HCT116 (cell line): Measurements from ENCODE around the gene PAX2. TPM values are rescaled to one million over a fixed set of nuclear protein-coding genes. Genes with fewer than 3 reads are reported as not detected.

Source experiments
- ATAC-seq: fragments of 200-7000 bp; cut with Tn5 transposase; 2 replicates; pipeline ENCODE4 v1.9.1; 2020; ENCODE audit warnings: mild to moderate bottlenecking, moderate library complexity
- BruUV-seq: library from RNA; stranded (reverse); fragments of 400-500 nt; replicated peaks from 2 replicates; lab custom pipeline; 2021; lab: Mats Ljungman, UMichigan
- CTCF ChIA-PET: fragments of 300-600 bp; sonication (Branson Sonifier 250); formaldehyde crosslinking; loops from one replicate; lab custom pipeline; 2021; ENCODE audit warnings: antibody characterized with exemption; lab: Charles Lee
- POLR2A ChIA-PET: fragments of 300-600, 350-600 bp; sonication (Branson Sonifier 250); formaldehyde crosslinking; loops from one replicate; lab custom pipeline; 2021; ENCODE audit warnings: antibody characterized with exemption; lab: Charles Lee
- RAD21 ChIA-PET, 2 experiments: fragments of 300-600 bp; sonication (Branson Sonifier 250); formaldehyde crosslinking; loops; one replicate each; lab custom pipeline; 2023; ENCODE audit warnings: low total read pairs in 2 of 2; ENCODE audit not compliant: uncharacterized antibody in 2 of 2, unreplicated experiment in 2 of 2, low non-redundant PET in 1 of 2; lab: Charles Lee
- DNase-seq: peaks from one replicate; pipeline ENCODE4 v3.0.0-alpha.2; 2010; ENCODE audit warnings: low read depth, low spot score
- H2AFZ ChIP-seq: fragments of 200-600 bp; shearing (Covaris generic), sonication (generic); 2 replicates; pipeline ENCODE4 v1.6.1; 2017; ENCODE audit warnings: low read depth, mixed run types, mixed read lengths, antibody characterized with exemption, low read length; ENCODE audit not compliant: poor library complexity, severe bottlenecking
- H3K27ac ChIP-seq: 2 replicates; pipeline ENCODE4 v1.5.1; 2012; ENCODE audit warnings: low read depth, low read length
- H3K27me3 ChIP-seq: fragments of 200-600 bp; sonication (generic); 2 replicates; pipeline ENCODE4 v1.6.1; 2016; ENCODE audit warnings: mixed run types, low read length, mixed read lengths; ENCODE audit not compliant: insufficient read depth
- H3K36me3 ChIP-seq, 2 experiments: fragments of 200-500 bp in 1 of 2; fragments of 200-600 bp in 1 of 2; sonication (Bioruptor generic) in 1 of 2; sonication (generic) in 1 of 2; 2 replicates each; pipeline versions ENCODE4 v1.5.1 to v1.6.1; 2014 to 2016; ENCODE audit warnings: low read length in 2 of 2, inconsistent platforms in 1 of 2, mixed read lengths in 1 of 2, mixed run types in 1 of 2; ENCODE audit not compliant: insufficient read depth in 2 of 2, control insufficient read depth in 1 of 2
- H3K4me1 ChIP-seq, 2 experiments: fragments of 200-600 bp in 1 of 2; sonication (generic) in 1 of 2; 2 replicates each; pipeline versions ENCODE4 v1.5.1 to v1.6.1; 2012 to 2017; ENCODE audit warnings: low read length in 2 of 2, inconsistent platforms in 1 of 2, mild to moderate bottlenecking in 1 of 2, mixed read lengths in 1 of 2, mixed run types in 1 of 2, moderate library complexity in 1 of 2; ENCODE audit not compliant: insufficient read depth in 2 of 2, control insufficient read depth in 1 of 2
- H3K4me2 ChIP-seq: fragments of 200-600 bp; sonication (generic); 2 replicates; pipeline ENCODE4 v1.6.1; 2017; ENCODE audit warnings: mixed run types, low read length, mixed read lengths
- H3K4me3 ChIP-seq, 2 experiments: fragments of 200-600 bp in 1 of 2; sonication (generic) in 1 of 2; replicated peaks in 1 of 2; 2 replicates each; pipeline ENCODE4 v1.5.1; 2011 to 2016; ENCODE audit warnings: low read length in 2 of 2, control low read depth in 1 of 2, low read depth in 1 of 2, mild to moderate bottlenecking in 1 of 2, mixed read lengths in 1 of 2, mixed run types in 1 of 2
- H3K79me2 ChIP-seq: fragments of 200-600 bp; sonication (generic); 2 replicates; pipeline ENCODE4 v1.6.1; 2017; ENCODE audit warnings: mild to moderate bottlenecking, mixed run types, low read length, moderate library complexity, mixed read lengths; ENCODE audit not compliant: insufficient read depth
- H3K9ac ChIP-seq: fragments of 200-600 bp; sonication (generic); 2 replicates; pipeline ENCODE4 v1.6.1; 2016; ENCODE audit warnings: low read length, mixed read lengths
- H3K9me2 ChIP-seq: fragments of 200-600 bp; sonication (generic), shearing (Covaris generic); 2 replicates; pipeline ENCODE4 v1.6.1; 2017; ENCODE audit warnings: mixed run types, mild to moderate bottlenecking, moderate library complexity; ENCODE audit not compliant: insufficient read depth
- H3K9me3 ChIP-seq, 2 experiments: fragments of 200-500 bp in 1 of 2; fragments of 200-600 bp in 1 of 2; sonication (Bioruptor generic) in 1 of 2; sonication (generic) in 1 of 2; 2 replicates each; pipeline ENCODE4 v1.6.1; 2014 to 2017; ENCODE audit warnings: low read length in 2 of 2, mixed read lengths in 2 of 2, inconsistent platforms in 1 of 2, low read depth in 1 of 2, mild to moderate bottlenecking in 1 of 2, mixed run types in 1 of 2, moderate library complexity in 1 of 2; ENCODE audit not compliant: control insufficient read depth in 1 of 2, insufficient read depth in 1 of 2
- H4K20me1 ChIP-seq: fragments of 200-600 bp; sonication (generic), shearing (Covaris generic); 2 replicates; pipeline ENCODE4 v1.6.1; 2017; ENCODE audit warnings: mixed run types, mild to moderate bottlenecking, moderate library complexity; ENCODE audit not compliant: insufficient read depth
- ATF3 ChIP-seq: IDR thresholded peaks from 2 replicates; pipeline ENCODE4 v1.6.1; 2012
- CBX3 ChIP-seq: IDR thresholded peaks from 2 replicates; pipeline ENCODE4 v1.6.1; 2012; ENCODE audit warnings: low read depth
- EGR1 ChIP-seq: IDR thresholded peaks from 2 replicates; pipeline ENCODE4 v1.6.1; 2012; ENCODE audit warnings: low read depth
- ELF1 ChIP-seq: IDR thresholded peaks from 2 replicates; pipeline ENCODE4 v1.6.1; 2012; ENCODE audit warnings: low read depth, borderline replicate concordance
- EZH2 ChIP-seq: fragments of 200-600 bp; sonication (generic); IDR thresholded peaks from 2 replicates; pipeline ENCODE4 v1.6.1; 2017; ENCODE audit warnings: antibody characterized with exemption, mixed run types
- EZH2phosphoT487 ChIP-seq: fragments of 200-600 bp; IDR thresholded peaks from 2 replicates; pipeline ENCODE4 v1.6.1; 2018; ENCODE audit warnings: antibody characterized with exemption, borderline replicate concordance
- FOSL1 ChIP-seq: IDR thresholded peaks from 2 replicates; pipeline ENCODE4 v1.6.1; 2012; ENCODE audit warnings: low read depth
- JUND ChIP-seq: IDR thresholded peaks from 2 replicates; pipeline ENCODE4 v1.6.1; 2012
- POLR2A ChIP-seq: IDR thresholded peaks from 2 replicates; pipeline ENCODE4 v1.7.0; 2011; ENCODE audit warnings: borderline replicate concordance; ENCODE audit not compliant: insufficient read depth, insufficient read length; ENCODE audit errors: extremely low read depth
- POLR2AphosphoS5 ChIP-seq: IDR thresholded peaks from 2 replicates; pipeline ENCODE4 v1.6.1; 2011; ENCODE audit warnings: mild to moderate bottlenecking, low read depth, low read length, moderate library complexity
- RAD21 ChIP-seq: IDR thresholded peaks from 2 replicates; pipeline ENCODE4 v1.6.1; 2012; ENCODE audit warnings: low read depth, mild to moderate bottlenecking
- SP1 ChIP-seq: IDR thresholded peaks from 2 replicates; pipeline ENCODE4 v1.6.1; 2012; ENCODE audit warnings: low read depth
- TCF7L2 ChIP-seq: IDR thresholded peaks from 2 replicates; pipeline ENCODE4 v1.7.0; 2011; ENCODE audit warnings: borderline replicate concordance, inconsistent platforms; ENCODE audit not compliant: insufficient read depth, insufficient read length; ENCODE audit errors: extremely low read depth
- YY1 ChIP-seq: IDR thresholded peaks from 2 replicates; pipeline ENCODE4 v1.6.1; 2011; ENCODE audit warnings: low read length, low read depth, moderate library complexity, mild to moderate bottlenecking; ENCODE audit not compliant: insufficient replicate concordance; ENCODE audit errors: extremely low read depth
- ZNF274 ChIP-seq: fragments of 200-500 bp; sonication (Bioruptor generic); IDR thresholded peaks from 2 replicates; pipeline ENCODE4 v1.6.1; 2014; ENCODE audit warnings: mild to moderate bottlenecking, low read depth, low read length, inconsistent platforms
- intact Hi-C: fragments of 100-400 bp; cut with micrococcal nuclease; formaldehyde crosslinking; loops from 2 replicates; pipeline ENCODE4 v1.10.0; 2022
- total RNA-seq: library from RNA; stranded (reverse); gene quantifications from one replicate; pipeline ENCODE4 v1.2.1, GENCODE V29; 2021; ENCODE audit not compliant: unreplicated experiment
- TF ChIP-seq, protein P1 (sequence below): IDR thresholded peaks from 2 replicates; pipeline ENCODE4 v1.6.1; 2012; ENCODE audit warnings: low read depth
- TF ChIP-seq, protein P2 (sequence below): IDR thresholded peaks from 2 replicates; pipeline ENCODE4 v1.6.1; 2011; ENCODE audit warnings: mild to moderate bottlenecking, low read length, moderate library complexity; ENCODE audit not compliant: insufficient replicate concordance; ENCODE audit errors: extremely low read depth
- TF ChIP-seq, protein P3 (sequence below): IDR thresholded peaks from 2 replicates; pipeline ENCODE4 v1.6.1; 2012
- TF ChIP-seq, protein P4 (sequence below), 3 experiments: fragments of 200-600 bp in 1 of 3; sonication (generic) in 1 of 3; IDR thresholded peaks in 2 of 3; conservative IDR thresholded peaks in 1 of 3; 2 replicates each; pipeline ENCODE4 v1.5.1; 2012 to 2017; ENCODE audit warnings: low read depth in 2 of 3, low read length in 2 of 3, antibody characterized with exemption in 1 of 3, borderline replicate concordance in 1 of 3, control low read depth in 1 of 3, mild to moderate bottlenecking in 1 of 3, mixed read lengths in 1 of 3, mixed run types in 1 of 3, moderate library complexity in 1 of 3; ENCODE audit not compliant: insufficient read depth in 1 of 3

PAX2 gene
- total RNA-seq, 1 experiment from 2014 or later = 5.0 TPM

DNA sequence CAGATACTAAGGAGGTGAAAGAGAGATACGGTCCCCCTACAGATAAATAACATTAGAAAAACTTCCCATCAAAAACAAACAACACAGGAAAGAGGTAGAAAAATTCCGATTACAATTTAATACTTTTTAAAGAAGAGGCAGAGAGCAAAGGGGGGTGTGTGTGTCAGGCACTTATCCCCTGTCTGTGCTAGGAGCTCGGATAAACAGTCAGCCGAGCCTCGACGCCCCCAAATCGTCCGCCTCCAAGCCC is 3.6 kb downstream of the PAX2 start:
- no peaks in the 10 kb centered on the region; the same call in 1 of the 2 replicates for H3K27me3 ChIP-seq

More for the DNA sequence above, 3.6 kb downstream of the PAX2 start:
- no peaks in the 10 kb centered on the region for H4K20me1 ChIP-seq
- no peaks in the 10 kb centered on the region for H3K36me3 ChIP-seq
- CTCF ChIA-PET = no interaction called here
- H2AFZ ChIP-seq = no peak overlapping the region
- DNase-seq (no peak), ATAC-seq (no peak)
- H3K79me2 ChIP-seq = no peaks in the 10 kb centered on the region
- no peaks in the 10 kb centered on the region for H3K9me2 ChIP-seq
- BruUV-seq = no TSS peak
- H3K9me3 ChIP-seq = no peaks in the 10 kb centered on the region
- peaks cover 4 to 21% of the 10 kb centered on the region in 2 experiments; a peak in 3 of 4 replicates for H3K4me1 ChIP-seq
- intact Hi-C loops = loop anchor here (10.0 kb wide), 1 partner anchor 266 kb away; no protein-coding TSS in a partner anchor
- H3K4me2 ChIP-seq = no peak overlapping the region
- H3K4me3 ChIP-seq = no peak overlapping the region
- POLR2A ChIA-PET = no interaction called here
- H3K27ac ChIP-seq = no peak overlapping the region
- TF ChIP-seq, protein P1, sequence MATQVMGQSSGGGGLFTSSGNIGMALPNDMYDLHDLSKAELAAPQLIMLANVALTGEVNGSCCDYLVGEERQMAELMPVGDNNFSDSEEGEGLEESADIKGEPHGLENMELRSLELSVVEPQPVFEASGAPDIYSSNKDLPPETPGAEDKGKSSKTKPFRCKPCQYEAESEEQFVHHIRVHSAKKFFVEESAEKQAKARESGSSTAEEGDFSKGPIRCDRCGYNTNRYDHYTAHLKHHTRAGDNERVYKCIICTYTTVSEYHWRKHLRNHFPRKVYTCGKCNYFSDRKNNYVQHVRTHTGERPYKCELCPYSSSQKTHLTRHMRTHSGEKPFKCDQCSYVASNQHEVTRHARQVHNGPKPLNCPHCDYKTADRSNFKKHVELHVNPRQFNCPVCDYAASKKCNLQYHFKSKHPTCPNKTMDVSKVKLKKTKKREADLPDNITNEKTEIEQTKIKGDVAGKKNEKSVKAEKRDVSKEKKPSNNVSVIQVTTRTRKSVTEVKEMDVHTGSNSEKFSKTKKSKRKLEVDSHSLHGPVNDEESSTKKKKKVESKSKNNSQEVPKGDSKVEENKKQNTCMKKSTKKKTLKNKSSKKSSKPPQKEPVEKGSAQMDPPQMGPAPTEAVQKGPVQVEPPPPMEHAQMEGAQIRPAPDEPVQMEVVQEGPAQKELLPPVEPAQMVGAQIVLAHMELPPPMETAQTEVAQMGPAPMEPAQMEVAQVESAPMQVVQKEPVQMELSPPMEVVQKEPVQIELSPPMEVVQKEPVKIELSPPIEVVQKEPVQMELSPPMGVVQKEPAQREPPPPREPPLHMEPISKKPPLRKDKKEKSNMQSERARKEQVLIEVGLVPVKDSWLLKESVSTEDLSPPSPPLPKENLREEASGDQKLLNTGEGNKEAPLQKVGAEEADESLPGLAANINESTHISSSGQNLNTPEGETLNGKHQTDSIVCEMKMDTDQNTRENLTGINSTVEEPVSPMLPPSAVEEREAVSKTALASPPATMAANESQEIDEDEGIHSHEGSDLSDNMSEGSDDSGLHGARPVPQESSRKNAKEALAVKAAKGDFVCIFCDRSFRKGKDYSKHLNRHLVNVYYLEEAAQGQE = no peak
- TF ChIP-seq EGR1 (no peak), CBX3 (no peak), EZH2phosphoT487 (no peak), ZNF274 (no peak), ATF3 (no peak), RAD21 (no peak), YY1 (no peak), POLR2AphosphoS5 (no peak), EZH2 (no peak), SP1 (no peak), ELF1 (no peak), FOSL1 (no peak), JUND (no peak), TCF7L2 (no peak), POLR2A (no peak)
- TF ChIP-seq, protein P2, sequence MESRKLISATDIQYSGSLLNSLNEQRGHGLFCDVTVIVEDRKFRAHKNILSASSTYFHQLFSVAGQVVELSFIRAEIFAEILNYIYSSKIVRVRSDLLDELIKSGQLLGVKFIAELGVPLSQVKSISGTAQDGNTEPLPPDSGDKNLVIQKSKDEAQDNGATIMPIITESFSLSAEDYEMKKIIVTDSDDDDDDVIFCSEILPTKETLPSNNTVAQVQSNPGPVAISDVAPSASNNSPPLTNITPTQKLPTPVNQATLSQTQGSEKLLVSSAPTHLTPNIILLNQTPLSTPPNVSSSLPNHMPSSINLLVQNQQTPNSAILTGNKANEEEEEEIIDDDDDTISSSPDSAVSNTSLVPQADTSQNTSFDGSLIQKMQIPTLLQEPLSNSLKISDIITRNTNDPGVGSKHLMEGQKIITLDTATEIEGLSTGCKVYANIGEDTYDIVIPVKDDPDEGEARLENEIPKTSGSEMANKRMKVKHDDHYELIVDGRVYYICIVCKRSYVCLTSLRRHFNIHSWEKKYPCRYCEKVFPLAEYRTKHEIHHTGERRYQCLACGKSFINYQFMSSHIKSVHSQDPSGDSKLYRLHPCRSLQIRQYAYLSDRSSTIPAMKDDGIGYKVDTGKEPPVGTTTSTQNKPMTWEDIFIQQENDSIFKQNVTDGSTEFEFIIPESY = no peak
- TF ChIP-seq, protein P3, sequence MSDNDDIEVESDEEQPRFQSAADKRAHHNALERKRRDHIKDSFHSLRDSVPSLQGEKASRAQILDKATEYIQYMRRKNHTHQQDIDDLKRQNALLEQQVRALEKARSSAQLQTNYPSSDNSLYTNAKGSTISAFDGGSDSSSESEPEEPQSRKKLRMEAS = no peak
- TF ChIP-seq, protein P4, sequence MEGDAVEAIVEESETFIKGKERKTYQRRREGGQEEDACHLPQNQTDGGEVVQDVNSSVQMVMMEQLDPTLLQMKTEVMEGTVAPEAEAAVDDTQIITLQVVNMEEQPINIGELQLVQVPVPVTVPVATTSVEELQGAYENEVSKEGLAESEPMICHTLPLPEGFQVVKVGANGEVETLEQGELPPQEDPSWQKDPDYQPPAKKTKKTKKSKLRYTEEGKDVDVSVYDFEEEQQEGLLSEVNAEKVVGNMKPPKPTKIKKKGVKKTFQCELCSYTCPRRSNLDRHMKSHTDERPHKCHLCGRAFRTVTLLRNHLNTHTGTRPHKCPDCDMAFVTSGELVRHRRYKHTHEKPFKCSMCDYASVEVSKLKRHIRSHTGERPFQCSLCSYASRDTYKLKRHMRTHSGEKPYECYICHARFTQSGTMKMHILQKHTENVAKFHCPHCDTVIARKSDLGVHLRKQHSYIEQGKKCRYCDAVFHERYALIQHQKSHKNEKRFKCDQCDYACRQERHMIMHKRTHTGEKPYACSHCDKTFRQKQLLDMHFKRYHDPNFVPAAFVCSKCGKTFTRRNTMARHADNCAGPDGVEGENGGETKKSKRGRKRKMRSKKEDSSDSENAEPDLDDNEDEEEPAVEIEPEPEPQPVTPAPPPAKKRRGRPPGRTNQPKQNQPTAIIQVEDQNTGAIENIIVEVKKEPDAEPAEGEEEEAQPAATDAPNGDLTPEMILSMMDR (IDR thresholded peaks at IDR 0.05 in 2 of 3, conservative IDR thresholded peaks at IDR 0.05 in 1 of 3; ENCODE audit: borderline replicate concordance in 1 of 3, insufficient read depth in 1 of 3, low read depth in 2 of 3, low read length in 2 of 3) = no peak
- no peak overlapping the region for H3K9ac ChIP-seq
- RAD21 ChIA-PET = no interaction called here
